ENCODE data around the gene ALG14.

GRCh38 chr1:94928293-94928939 lies 144.3 kb downstream of the ALG14 start:
- TF ChIP-seq, protein P1, sequence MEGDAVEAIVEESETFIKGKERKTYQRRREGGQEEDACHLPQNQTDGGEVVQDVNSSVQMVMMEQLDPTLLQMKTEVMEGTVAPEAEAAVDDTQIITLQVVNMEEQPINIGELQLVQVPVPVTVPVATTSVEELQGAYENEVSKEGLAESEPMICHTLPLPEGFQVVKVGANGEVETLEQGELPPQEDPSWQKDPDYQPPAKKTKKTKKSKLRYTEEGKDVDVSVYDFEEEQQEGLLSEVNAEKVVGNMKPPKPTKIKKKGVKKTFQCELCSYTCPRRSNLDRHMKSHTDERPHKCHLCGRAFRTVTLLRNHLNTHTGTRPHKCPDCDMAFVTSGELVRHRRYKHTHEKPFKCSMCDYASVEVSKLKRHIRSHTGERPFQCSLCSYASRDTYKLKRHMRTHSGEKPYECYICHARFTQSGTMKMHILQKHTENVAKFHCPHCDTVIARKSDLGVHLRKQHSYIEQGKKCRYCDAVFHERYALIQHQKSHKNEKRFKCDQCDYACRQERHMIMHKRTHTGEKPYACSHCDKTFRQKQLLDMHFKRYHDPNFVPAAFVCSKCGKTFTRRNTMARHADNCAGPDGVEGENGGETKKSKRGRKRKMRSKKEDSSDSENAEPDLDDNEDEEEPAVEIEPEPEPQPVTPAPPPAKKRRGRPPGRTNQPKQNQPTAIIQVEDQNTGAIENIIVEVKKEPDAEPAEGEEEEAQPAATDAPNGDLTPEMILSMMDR (conservative IDR thresholded peaks at IDR 0.05 in 1 of 2, IDR thresholded peaks at IDR 0.05 in 1 of 2; ENCODE audit: extremely low read depth in 1 of 2, insufficient read depth in 1 of 2, low read depth in 1 of 2, low read length in 2 of 2): no peak
- TF ChIP-seq EZH2 (IDR thresholded peaks at IDR 0.05; ENCODE audit: borderline replicate concordance, low read length): no peak
